NCI-H82 treated with DMSO at 0.1 percent for 48 hours (cell line): ENCODE results near the gene APOBEC3C.
"Not testable (repeated sequence)": the region's sequence is repeated elsewhere in the genome, so short reads cannot be mapped to it uniquely, and the experiment has no call there.

Source experiments
- DNase-seq: peaks from one replicate; lab custom pipeline; 2025; ENCODE audit not compliant: unreplicated experiment; lab: John Stamatoyannopoulos, UW

APOBEC3C gene

GRCh38 chr22:39020021-39020651, 6.1 kb downstream of the APOBEC3C start:
- not testable (repeated sequence) for DNase-seq

- DNase-seq = no peak
Observed at GRCh38 chr22:39021552-39022250, 7.6 kb downstream of the APOBEC3C start.

- no peak for DNase-seq
Observed at GRCh38 chr22:39024519-39025308, 10.7 kb downstream of the APOBEC3C start.

- no peak for DNase-seq
Observed at GRCh38 chr22:39026509-39027150, 12.6 kb downstream of the APOBEC3C start.

GRCh38 chr22:39027717-39028116, 13.7 kb downstream of the APOBEC3C start:
- DNase-seq = no peak

- DNase-seq = no peak
Observed at GRCh38 chr22:39028281-39028680, 14.2 kb downstream of the APOBEC3C start.

- DNase-seq = no peak
Observed at GRCh38 chr22:39029227-39029626, 15.2 kb downstream of the APOBEC3C start.

GRCh38 chr22:39030705-39031104, 16.6 kb downstream of the APOBEC3C start:
- DNase-seq = no peak

- DNase-seq = not testable (repeated sequence)
Observed at GRCh38 chr22:39031434-39032295, 17.6 kb downstream of the APOBEC3C start.

GRCh38 chr22:39037071-39037470, 23.0 kb downstream of the APOBEC3C start:
- not testable (repeated sequence) for DNase-seq

- no peak for DNase-seq
Observed at GRCh38 chr22:39039306-39040126, 25.5 kb downstream of the APOBEC3C start.

- DNase-seq = not testable (repeated sequence)
Observed at GRCh38 chr22:39040155-39040537, 26.1 kb downstream of the APOBEC3C start.

GRCh38 chr22:39040538-39041296, 26.7 kb downstream of the APOBEC3C start, which contains the start of gene APOBEC3F:
Gene APOBEC3F (plus strand): TSS chr22:39040864. CDS start chr22:39040961, 97 bp downstream.
- not testable (repeated sequence) for DNase-seq

GRCh38 chr22:39041908-39042307, 27.9 kb downstream of the APOBEC3C start:
- no peak for DNase-seq

GRCh38 chr22:39043063-39043462, 29.0 kb downstream of the APOBEC3C start:
- DNase-seq = not testable (repeated sequence)

GRCh38 chr22:39045136-39045535, 31.1 kb downstream of the APOBEC3C start:
- DNase-seq = not testable (repeated sequence)

- not testable (repeated sequence) for DNase-seq
Observed at GRCh38 chr22:39049486-39049885, 35.4 kb downstream of the APOBEC3C start.

GRCh38 chr22:39051844-39052495, 37.9 kb downstream of the APOBEC3C start:
- not testable (repeated sequence) for DNase-seq
